GM18517 (cell line): ENCODE data around the gene KIF5C.
A peak's percentile ranks its signal among the peaks of the same experiment; 100 is the strongest.

ENCODE experiments used
- ATAC-seq: cut with Tn5 transposase; IDR thresholded peaks from one replicate; pipeline ENCODE4 v1.9.1; 2021; ENCODE audit warnings: mild to moderate bottlenecking, moderate library complexity; ENCODE audit not compliant: unreplicated experiment

KIF5C gene

DNA sequence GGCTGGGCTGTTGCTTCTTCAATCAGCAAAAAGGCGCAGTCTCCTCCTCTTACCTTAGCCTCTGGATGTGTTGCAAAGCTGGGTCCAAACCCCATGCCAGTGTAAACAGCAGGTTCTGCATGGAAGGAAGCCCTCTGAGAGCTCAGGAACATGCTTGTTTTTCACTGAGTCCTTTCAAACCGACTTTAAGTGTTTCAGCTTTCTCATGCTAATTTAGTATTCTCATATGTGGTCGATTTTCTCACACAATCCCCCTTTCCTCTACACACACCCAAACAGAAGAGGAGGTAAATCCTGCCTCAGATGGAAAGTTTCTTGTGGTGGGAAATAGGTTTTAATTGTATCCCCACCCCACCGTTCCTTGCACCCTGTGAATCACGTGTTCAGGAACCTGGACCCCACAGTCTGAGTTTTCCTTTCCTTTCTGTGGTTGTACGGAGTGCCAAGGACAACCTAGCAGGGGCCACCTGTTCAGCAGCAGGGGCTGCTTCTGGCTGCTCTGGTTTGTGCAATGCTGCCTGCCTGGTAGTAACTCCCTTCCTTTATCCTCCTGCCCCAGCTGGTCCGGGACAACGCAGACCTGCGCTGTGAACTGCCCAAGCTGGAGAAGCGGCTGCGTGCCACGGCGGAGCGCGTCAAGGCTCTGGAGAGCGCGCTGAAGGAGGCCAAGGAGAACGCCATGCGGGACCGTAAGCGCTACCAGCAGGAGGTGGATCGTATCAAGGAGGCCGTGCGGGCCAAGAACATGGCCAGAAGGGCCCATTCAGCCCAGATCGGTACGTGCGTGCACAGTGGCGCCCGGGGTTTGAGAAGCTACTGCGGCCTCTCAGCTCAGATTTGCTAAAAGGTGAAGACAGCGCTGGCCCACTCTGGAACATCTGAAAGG, 134.8 kb downstream of the KIF5C start:
- ATAC-seq = no peak

DNA sequence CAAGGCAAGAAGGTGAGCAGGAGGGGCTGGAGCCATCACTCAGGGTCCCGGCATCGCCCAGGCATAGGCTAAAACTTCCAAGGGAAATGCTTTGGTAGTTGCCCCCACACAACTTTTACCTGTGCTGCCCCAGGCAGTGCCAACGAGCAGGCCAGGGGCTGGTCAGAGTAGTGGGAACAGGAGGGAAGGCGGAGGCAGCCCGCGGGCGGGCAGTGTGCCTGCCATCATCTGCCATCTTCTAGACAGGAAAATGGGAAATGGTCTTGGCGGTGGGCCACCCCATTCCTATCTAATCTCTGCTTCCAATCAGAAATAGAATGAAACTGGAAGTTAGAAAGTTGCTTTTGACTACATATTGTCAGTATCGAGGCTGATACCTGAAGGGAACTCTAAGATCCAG, 137.5 kb downstream of the KIF5C start:
- ATAC-seq = no peak

DNA sequence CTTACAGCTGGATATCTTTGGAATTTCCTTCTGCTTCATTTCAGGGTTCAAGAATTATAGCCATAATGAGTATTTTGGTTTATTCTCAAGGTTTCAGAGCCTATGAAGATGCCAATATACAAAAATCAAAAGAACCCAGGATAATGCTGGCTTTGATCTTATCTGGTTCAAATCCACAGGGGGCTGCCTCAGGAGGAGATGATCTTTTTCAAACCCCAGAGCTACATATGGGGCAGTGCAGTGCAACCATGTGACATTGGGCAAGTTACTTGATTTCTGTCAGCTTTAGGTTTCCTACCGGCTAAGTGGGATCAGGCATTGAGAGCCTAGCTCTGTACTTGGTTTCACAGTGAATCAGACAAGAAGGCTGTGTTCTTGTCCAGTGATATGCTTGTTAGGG, 140.5 kb downstream of the KIF5C start:
- no peak for ATAC-seq

DNA sequence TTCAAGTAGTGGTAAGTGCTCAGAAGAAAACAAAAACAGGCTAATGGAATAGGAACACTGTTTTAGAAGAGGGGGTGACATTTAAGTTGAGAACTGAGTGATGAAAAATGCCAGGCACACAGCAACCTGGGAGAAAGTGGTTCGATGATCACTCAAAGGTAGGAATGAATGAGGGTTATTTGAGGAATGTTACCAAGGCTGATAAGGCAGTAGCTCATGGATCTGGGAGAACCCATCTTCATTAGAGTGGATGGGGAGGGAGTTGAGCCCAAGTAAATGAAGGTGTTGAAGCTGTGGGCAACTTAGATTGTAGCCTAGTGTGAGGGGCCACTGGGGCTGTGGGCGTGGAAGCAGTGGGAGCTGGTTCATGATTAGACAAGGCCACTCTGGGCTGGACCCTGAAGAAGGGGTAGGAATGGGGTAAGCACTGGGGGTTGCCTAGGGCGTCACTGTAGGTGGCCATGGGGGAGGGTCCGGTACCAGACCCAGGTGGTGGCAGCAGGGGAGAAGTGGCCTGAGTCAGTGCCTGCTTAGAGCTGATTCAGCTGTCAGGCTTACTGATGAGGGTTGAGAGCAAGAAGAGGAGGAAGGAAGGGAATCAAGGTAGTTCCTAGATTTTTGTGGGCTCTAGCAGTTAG, 141.0 kb downstream of the KIF5C start:
- no peak for ATAC-seq

DNA sequence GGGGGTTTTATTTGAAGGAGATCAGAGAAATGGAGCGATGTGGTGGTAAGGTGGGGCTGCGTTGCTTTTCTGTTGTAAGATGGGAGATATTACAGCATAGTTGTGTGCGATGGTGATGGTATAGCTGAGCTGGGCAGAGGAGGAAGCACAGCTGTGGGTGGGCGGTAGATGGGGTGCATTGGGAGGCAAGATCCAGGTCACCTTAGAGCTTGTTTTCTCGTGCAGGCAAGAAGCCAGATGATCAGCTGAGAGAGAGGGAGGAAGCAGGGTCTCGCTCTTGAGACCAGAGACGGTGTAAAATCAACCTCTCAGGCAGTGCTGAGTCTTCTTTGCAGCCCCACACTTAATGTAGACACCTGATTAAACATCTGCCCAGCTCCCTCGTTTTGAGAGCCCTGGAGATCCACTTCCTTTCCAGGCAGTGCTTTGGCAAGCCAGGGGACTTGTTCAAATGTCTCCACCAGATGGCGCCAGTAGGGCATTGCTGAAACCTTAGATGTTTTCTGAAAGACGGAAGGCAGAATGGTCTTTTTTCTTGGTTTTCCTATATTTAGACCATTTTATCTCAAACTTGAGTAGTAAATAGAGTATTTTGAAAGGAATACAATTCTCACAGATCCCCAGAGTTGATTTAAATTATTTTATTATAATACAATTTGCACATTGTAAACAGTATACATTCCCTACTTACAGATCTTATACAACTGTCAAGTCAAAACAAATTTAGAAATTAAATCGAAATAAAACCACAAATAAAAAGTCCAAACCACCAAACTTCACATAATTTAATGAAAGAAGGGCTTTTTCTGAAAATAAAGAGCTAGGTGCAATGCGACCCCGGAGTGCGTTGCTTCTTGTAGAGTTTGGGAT, 142.3 kb downstream of the KIF5C start:
- no peak for ATAC-seq

DNA sequence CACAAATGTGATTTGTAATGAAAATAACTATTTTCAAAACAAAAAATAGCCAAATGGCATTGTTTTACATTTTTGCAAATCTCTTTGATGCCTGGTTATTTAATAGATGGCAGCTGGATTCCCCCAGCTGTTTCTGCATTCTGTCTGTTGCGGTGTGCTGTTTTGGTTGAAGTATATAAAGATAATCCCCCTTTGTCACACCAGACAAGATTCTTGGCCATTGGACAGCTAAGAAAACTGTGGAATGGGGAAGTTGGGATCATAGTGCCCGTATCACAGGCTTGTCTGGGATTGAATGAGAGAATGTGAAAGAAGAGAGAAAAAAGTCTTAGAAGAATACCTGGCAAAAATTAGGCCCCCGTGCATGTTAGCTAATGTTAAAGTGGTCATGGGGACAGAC, 144.0 kb downstream of the KIF5C start:
- ATAC-seq = no peak

DNA sequence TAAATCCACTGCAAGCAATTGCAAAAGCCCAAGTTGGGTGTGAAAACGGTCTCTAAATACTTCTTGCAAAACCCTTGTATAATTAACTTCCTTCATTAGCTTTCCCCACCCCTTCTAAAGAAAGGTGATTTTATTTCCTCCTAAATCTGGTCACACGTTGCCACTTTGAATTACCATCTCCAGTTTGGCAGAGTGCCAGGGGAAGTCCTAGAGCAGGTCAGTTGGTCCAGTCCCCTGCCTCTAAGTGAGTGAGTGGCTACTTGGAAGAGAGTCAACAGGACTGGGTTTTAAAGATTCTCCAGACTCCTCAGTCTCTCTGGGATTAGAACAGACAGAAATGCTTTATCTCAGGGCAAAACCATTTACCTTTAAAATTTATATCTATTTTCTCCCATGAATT, 144.7 kb downstream of the KIF5C start:
- no peak for ATAC-seq

DNA sequence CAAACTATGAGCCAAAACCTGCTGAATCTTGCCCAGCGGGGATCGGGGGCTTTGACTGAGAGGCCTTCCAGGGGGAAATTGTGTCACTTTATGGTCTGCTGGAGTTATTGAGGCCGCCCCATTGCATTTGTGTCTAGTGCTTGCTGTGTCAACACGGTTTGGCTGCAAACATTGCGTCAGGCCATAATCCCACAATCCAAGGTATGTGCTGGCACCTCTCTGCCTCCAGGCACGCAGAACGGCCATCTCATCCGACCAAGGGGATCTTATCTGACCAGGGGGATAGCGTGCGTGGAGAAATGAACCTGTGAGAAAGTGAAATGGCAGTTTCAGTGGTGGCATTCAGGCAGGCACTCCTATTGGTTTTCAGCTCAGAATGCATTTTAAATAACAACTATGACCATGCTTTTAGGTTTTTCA, 145.4 kb downstream of the KIF5C start:
- peak; percentile 35 for ATAC-seq

DNA sequence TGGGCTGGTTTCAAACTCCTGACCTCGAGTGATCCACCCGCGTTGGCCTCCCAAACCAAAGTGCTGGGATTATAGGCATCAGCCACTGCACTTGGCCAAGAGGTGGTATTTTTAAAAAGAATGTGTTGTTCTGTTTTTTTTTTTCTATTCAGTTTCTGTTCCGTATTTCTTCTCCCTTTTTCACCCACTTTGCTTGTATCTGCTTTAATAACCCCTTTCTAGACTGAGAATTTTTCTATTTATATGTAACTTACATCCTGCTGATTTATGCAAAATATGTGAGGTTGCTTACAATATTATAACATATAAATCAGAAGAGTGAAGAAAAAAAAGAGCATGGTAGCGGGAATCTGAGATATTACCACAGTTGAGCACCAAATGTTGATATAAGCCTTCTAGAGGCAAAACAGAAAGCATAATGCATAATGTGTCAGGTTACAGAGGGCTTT, 146.3 kb downstream of the KIF5C start:
- peak; percentile 83 for ATAC-seq

DNA sequence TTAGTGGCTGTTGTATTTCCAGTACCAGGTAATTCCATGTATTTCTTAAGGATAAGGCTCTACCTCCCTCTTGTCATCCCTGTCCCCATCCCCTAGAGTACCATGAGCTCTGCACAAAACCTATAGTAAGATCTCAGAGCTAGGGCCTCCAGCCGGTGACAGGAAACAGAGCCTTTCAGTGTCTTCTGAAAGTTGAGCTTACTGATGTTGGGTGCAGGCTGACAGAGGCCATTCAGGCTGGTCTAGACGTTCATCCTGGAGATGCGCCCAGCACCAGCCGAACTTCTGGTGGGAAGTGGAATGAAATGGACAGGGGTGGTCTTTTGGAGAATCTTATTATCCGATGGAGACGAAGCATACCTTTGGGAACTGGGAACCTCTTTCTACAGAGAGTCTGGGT, 146.7 kb downstream of the KIF5C start:
- ATAC-seq = peak; percentile 62

DNA sequence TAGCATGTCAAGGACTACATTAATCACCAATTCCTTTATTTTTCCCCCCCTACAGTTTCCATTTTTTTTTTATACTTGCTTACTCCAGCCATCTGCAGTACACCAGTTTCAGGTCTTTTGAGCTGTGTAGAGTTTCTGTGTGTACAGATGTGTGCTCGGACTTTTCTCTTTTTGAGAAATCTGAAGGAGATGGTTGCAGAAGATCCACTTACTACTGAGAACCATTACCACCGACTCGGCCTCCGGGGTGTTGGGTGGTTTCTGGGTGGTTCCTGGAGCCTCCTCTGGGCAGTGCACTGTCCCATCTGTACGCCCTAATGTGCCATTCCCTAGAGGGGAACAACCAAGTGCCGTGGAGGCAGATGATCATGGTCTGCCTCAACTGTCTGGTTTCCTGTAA, 148.1 kb downstream of the KIF5C start:
- ATAC-seq = no peak

DNA sequence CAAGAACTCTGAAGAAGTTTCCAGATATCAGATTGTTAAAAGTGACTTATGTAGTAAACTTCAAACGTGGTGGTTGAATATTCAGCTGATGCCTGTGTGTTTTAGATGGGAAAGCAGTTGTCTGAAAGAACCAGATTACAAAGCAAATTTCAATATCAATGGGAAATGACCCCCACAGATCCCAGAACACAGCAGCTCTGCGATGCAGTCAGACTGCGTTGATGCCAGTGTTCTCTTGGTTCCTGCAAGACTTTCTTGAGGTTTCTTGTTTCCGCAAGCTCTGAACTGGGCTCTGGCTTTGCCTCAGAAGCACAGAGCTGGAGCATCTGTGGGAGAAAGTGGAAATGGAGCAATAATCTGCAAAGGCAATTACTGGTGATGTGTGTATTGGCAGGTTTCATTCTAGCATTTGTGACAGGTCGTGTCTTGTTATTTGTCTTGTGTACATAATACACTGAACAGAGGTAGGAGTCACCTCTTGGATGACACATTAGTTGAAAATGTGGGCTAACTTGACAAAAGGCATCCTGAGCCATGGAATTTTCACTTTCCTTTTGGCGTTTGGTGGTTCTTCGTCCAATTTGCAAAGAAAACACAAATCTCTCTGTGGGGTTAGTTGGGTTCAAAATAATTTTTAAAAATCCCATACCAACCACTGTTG, 152.7 kb downstream of the KIF5C start:
- no peak for ATAC-seq

DNA sequence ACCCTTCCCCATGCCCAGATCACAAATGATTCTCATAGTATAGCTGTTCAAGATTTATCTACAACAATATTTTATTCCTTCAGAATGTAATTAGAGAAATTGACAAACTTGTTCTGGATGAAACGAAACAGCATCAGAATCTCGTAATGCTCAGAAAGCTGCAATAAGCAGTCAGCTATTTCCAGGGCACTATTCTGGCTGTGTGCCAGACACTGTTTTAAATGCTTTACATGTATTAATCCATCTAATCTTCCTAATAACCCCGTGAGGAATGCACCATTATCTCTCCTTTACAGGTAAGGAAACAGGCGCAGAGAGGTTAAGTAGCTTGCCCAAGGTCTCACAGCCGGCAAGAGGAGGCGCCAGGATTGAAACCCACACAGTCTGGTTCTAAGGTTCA, 153.3 kb downstream of the KIF5C start:
- ATAC-seq = no peak

DNA sequence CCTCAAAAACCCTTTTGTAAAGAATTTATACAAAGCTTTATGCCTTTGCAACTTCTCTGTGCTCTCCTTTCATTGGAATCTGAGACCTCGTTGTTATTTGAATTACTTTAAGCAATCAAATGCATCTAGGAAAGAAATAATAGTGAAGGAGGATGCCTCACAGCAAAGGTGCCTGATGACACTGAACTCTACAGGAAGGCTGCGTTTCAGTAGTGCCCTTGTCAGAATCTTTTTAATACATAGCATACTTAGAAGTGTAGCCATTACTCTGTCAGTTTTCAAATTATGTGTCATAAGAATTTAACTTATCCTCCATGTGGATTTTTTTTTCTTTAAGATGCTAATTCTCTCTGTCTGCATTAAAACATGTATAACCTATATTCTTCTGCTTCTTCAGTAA, 153.9 kb downstream of the KIF5C start:
- no peak for ATAC-seq

DNA sequence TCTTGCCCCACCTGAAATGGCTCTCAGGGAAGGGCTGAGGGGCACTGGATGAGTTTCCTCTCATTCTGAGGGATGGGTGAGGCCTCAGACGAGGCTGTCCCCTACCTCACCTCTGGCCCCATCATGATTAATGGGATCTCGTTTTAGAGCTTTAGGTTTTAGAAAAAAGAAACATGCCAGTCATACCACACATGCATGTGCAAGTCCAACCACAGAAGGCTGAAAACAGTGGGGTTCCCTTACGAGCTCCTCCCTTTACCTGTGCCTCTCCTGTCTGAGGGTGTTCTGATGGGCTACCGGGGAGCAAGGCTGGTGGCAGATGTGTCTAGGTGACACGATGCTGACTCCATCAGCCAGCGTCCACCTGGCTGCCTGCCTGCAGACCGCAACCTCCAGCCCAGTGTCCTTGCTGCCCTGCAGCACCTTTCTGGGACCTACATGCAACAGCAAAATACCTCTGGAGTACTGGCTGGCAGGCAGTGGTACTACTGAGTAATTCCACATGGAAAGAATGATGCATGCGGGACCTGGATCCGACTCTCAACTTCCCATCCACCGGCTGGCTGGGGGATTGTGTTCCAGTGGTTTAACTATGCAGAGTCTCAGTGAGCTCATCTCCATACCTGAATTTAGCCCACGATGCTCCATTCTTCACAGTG, 154.4 kb downstream of the KIF5C start:
- no peak for ATAC-seq

DNA sequence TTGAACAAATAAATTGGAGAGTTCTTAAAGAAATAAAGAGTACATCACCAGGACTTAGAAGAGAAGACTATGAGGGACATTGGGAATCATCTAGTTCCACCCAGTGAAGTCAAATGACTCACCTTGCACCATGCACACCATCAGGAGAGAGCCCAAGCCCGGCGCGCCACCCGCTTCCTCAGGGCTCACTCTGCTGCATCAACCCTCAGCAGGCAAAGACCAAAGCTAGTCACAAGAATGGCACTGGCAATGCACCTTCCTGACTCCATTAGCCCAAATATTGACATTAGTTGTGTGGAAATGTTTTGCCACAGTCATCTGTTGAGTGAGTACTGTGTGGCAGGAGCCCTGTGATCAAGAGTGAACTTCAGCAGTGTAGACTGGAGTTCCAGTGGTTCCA, 156.4 kb downstream of the KIF5C start:
- ATAC-seq = no peak

DNA sequence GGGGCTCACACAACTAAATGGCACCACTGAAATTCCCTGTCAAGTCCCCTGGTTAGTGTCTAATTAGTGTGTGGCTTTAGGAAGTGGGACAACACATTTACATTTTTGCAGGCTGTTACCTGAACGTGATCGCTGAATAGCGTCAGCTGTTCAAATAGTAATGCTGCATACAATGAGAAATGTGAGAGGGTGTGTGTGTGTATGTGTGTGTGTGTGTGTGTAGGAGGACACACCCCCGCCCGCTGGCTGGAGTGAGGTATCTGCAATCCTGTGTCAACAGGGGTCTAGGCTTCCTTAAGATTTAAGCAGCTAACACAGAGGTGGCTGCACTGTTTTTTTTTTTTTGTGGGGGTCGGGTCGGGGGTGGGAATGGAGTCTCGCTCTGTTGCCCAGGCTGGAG, 158.7 kb downstream of the KIF5C start:
- no peak for ATAC-seq

DNA sequence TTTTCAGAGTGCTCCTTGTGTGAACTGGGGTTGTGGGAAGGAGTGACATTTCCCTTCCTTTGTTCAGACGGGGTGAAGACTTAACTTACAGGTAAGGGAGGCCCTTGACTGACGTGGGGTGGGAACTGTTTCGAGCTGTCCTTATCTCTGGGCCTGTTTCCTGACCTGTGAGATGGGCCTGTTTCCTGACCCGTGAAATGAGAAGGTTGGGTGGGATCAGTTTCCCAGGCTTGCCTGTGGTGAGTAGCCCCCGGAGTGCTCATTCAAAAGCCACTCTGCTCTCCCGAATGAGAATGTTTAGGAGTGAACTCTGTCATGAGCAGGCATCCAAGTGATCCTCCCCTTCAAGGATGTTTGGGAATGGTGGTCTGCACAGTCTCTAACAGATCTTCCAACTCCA, 159.4 kb downstream of the KIF5C start:
- no peak for ATAC-seq

DNA sequence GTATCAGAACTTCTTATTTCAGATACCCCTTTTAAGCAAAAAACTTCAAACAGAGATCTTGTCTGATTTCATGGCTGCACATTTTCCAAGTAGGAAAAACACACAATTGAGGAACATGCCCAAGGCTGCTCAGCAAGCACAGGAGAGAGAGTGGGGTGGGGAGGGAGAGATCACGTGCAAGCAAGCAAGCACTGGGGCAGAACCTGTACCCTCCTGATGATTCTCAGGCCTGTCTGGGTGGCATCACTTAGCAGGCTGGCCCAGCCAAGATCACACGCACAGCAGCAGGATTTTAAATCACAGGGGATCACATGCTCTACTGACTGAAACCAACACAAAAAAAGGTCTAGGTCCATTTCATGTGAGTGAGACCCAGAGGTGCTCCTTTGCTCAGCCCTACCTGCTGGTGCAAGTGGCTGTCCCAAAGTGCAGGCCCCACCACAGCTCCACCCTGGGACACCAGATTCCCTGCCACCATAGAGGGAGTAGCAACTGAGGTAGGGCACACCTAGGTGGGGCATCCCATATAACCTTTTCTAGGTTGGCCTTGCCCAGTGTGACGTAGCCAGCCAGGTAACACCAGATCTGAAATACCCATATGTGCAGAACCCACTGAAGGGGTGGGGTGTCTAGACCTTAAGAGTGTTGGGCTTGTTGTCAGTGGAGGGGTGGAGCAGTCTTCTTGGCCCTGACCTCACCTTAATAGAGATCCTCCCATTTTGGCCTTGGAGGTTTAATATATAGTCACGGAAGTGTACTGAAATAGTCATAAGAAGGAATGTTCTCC, 161.7 kb downstream of the KIF5C start:
- no peak for ATAC-seq

DNA sequence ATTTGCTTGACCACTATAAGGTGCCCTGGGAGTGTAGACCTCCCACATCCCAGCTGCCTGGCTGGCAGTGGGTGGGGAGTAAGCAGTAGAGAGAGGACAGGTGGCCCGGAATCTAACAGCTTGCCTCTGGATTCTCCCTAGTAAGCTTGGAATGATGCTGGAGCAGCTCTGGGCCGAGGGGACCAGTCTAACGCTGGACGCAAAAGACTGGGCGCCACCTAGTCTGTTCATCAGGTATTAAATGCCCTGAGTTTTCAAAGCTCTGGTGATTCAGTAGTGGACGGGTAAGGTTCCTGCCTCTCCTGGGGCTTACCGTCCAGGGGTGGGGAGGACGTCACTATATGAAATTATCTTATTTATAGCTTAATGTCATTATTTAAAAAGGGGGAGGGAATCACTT, 162.8 kb downstream of the KIF5C start:
- no peak for ATAC-seq
